GM18507 (cell line): ENCODE measurements around the gene PNPLA5.
A peak's percentile ranks its signal among the peaks of the same experiment; 100 is the strongest.
"Not testable (repeated sequence)": the region's sequence is repeated elsewhere in the genome, so short reads cannot be mapped to it uniquely, and the experiment has no call there.

Experiments used
- DNase-seq: peaks from one replicate; pipeline ENCODE4 v3.0.0; 2011; ENCODE audit warnings: low read depth; ENCODE audit not compliant: insufficient read length; ENCODE audit errors: extremely low spot score
- FAIRE-seq: peaks from 2 replicates; lab custom pipeline; 2011; peaks lifted over from hg19 to GRCh38; lab: Jason Lieb, UNC

Gene PNPLA5

DNA sequence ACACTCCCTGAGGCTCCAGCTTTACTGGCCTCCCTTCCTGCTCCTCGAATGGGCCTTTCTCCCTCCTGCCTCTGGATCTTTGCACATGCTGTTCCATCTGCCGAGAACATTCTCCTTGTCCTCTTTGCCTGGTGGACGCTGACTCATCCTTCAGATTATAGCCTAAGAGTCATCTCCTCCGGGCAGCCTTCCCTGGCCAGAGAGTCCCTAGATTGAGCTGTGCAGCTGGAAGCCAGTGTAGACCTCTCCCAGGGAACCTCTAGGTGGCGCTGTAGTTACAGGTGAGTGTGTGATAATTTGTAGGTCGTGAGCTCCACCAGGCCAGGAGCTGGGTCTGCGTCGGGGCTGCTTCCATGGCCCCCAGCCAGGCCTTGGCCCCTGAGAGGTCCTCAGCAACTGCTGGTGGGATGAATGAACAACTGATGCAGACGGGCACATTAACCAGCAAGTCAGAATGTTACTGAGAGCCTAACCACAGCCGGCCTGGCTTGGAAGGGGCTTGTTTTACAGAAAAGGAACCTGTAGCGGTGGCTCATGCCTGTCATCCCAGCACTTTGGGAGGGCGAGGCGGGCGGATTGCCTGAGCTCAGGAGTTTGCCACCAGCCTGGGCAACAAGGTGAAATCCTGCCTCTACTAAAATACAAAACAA is 8.7 kb downstream of the PNPLA5 start:
- peak; percentile 84 for FAIRE-seq
- peak; percentile 53 for DNase-seq

- FAIRE-seq (no peak), DNase-seq (no peak)
Measured at GRCh38 chr22:43882122-43882767, 9.6 kb downstream of the PNPLA5 start.

DNA sequence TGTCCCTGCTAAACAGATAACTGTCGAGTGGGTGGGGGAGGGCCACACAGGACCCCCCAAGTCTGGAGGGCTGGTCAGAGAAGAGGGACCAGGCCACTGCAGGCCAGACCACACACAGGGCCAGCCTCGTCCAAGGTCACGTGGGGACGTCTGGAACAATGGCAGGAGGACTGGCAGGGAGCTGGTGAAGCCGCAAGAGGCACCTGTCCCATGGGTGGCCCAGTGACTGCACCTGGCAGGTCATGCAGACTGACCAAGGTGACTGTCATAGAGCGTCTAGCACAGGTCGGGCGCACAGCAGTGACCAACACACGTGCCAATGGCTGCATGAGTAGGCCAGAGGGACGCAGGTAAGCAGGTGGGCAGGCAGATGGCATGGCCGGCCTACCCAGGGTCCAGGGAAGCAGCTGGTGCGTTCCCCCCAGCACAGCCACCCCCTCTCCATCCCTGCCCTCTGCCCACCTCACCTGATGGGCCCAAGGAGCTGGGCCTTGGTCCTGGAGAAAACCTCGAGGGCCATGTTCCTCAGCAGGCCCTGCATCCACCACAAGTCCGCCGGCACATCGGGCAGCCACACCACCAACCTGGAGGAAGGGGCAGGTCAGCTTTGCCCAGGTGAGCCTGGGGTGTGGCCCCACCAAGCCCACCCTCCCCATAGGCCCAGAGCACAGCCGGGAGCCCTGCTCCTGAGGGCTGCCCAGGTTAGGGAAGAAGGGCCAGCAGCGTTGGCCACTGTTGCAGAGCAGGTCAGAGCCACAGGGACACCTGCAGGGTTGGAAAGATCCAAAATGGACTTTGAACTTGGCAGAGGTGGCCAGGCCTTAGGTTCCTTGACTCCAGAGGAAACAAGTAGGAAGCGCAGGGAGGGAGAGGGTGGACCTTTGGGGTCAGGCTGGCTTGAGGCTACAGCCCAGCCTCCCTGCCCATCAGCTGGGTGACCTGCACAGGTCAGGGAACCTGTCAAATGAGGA is 10.4 kb downstream of the PNPLA5 start:
- FAIRE-seq (no peak), DNase-seq (no peak)

DNA sequence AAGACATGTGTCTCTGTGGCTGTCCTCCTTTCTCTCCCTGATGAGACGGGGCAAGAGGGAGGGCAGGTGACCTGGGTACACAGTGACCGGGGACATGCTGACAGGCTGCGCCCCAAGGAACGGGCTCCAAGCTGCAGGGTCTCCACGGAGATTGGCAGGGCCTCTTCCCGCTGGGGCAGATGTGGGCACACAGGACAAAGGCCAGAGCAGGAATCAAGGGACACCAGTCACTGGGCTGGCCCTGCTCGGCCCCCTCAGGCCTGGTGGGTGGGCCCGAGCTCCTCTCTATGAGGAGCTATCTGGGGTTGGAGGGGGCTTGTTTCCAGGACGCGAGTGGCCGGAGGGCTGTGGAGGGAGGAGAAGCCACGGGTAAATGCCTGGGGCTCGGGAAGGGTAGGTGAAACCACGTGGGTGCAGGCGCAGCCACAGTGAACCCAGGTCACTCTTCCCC is 11.2 kb downstream of the PNPLA5 start:
- FAIRE-seq (no peak), DNase-seq (no peak)

DNA sequence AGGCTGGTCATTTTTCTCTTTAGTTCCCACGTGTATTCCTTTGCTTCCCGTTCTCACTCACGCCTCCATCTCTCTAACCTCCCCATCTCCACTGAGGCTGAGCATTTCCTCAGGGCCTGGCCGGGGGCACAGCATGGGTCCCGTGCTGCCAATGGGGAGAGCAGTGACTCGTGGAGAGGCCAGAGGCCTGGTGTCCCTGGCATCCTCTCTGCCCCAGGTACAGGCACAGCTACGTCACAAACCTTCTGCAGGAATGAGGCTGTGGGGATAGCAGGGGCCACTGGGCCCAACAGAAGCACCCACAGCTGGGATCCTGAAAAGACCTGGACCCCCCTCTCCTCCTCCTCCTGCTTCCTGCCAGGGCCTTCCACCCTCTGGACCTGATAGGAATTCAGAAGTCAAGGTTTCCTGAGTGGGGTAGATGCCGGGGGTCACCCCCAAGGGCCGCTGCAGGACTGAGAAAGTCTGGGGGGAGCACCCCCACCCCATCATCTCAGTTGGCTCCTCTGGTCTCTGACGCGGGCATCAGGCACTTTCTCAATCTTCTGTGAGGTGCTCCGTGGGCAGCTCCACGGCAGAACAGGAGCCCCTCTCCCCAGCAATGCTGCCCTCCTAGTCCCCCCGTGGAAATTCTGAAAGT is 11.8 kb downstream of the PNPLA5 start:
- DNase-seq (no peak), FAIRE-seq (no peak)

GRCh38 chr22:43878831-43879550 is 12.8 kb downstream of the PNPLA5 start:
- DNase-seq, result no peak
- no peak for FAIRE-seq

DNA sequence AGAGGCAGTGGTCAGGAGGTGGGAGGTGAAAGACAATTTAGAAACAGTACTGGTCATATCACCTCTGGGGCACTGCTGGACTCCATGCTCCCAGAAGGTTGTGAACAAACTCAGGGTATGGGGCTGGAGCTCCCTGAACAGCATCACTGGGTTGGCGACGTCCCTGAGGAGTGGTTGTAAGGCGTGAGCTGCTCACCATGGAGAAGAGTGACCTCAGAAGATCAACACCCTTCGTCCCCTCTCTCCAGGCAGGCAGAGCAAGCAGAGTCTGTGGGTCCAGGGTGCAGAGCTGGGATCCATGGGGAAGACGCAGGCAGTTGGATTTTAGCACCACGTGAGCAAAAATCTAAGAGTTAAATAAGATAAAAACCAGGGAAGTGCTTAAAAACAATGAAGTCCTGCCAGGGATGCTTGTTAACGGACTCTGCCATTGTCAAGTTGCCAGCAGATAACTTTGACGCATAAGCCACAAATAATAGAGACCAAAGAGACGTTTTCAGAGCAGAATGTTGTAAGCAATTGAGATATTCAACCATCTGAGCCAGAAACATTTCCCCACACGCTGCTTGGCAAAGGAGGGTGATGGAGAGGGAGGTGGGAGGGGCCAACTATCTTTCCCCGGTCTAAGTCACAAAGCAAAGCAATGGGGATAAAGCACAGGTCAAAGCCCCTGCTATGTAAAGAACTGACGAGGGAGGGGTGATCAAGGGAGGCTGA is 13.6 kb downstream of the PNPLA5 start:
- FAIRE-seq, result no peak
- no peak for DNase-seq

DNA sequence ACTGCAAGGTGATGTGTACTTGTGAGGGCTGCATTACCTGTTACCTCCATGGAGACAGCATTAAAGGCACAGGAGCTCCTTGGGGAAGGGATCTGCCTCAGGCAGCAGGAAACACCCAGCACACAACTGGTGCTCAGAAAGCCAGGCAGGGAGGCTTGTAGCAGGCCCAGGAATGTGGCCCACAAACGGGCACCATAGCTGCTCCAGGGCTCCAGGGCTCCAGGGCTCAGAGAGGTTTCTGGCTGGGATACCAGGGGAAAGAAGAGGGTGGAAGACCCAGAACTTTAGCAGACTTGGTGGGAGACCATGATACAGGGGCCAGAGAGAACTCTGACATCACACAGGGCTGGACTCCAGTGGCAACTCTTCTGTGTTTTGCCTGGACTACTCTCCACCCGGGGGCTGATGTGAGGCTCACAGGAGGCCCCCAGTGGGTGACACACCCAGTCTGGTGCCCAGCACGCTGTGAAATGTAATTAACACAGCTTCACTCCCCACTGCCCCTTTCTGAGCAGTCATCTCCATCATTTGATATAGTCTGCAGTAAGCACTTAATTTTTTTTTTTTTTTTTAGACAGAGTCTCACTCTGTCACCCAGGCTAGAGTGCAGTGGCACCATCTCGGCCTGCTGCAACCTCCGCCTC is 14.8 kb downstream of the PNPLA5 start:
- FAIRE-seq, result no peak
- no peak for DNase-seq

- DNase-seq (no peak), FAIRE-seq (no peak)
Measured at GRCh38 chr22:43869799-43870198, 22.0 kb downstream of the PNPLA5 start.

- not testable (repeated sequence) for DNase-seq, FAIRE-seq
Measured at GRCh38 chr22:43869001-43869400, 22.8 kb downstream of the PNPLA5 start.

- DNase-seq, result no peak
- FAIRE-seq, result no peak
Measured at GRCh38 chr22:43867839-43868635, 23.8 kb downstream of the PNPLA5 start.

- no peak for DNase-seq
- no peak for FAIRE-seq
Measured at GRCh38 chr22:43862882-43863202, 29.0 kb downstream of the PNPLA5 start.

- no peak for FAIRE-seq
- no peak for DNase-seq
Measured at GRCh38 chr22:43862074-43862881, 29.5 kb downstream of the PNPLA5 start, which contains the start of gene SULT4A1. SULT4A1 (minus strand) TSS chr22:43862513; CDS start chr22:43862382, 131 bp downstream.

GRCh38 chr22:43861529-43861928 is 30.3 kb downstream of the PNPLA5 start:
- DNase-seq, result no peak
- FAIRE-seq, result no peak

DNA sequence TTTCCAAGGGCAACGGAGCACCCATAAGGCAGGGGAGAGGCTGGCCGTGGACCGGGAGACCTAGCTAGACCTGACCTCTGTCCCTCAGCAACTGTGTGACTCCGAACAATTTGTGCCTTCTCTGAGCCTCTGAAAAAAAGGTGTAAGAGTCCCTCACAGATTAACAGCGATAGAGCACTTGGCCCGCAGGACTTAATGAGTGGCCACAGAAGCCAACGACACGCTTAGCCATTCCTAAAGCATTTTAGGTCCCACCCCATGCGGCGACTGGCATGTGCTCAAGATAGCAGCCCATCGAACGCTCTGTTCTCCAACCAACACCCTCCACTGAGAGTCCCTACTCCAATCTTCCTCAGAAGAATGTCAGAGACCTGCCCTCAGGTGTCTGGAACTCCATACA is 31.0 kb downstream of the PNPLA5 start:
- no peak for FAIRE-seq
- no peak for DNase-seq

GRCh38 chr22:43860126-43860525 is 31.7 kb downstream of the PNPLA5 start:
- DNase-seq (no peak), FAIRE-seq (no peak)

DNA sequence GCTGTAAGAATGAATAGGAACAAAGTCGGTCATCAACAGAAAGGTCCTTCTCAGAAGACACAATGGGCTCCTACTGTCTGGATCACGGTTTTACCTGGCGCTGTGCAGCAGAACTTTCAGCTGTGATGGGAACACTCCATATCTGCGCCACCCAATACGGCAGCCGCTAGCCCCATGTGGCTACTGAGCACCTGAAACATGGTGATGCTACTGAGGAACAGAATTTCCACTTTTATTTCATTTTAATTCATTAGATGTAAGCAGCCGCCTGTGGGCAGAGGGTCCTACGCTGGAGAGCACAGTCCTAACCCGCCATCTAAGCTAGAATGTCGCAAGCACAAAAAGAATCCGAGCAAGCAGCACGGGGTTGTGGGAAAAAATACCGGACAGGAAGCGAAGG is 32.2 kb downstream of the PNPLA5 start:
- DNase-seq (no peak), FAIRE-seq (no peak)
